H1 (cell line): ENCODE measurements around the gene IL17RA. TPM values are rescaled to one million over a fixed set of nuclear protein-coding genes. Genes with fewer than 3 reads are reported as not detected.

ENCODE experiments used
- CTCF ChIA-PET: fragments of 300-600 bp; sonication (Branson Sonifier 250); formaldehyde crosslinking; loops from one replicate; lab custom pipeline; 2021; ENCODE audit not compliant: partially characterized antibody; lab: Charles Lee
- POLR2A ChIA-PET: fragments of 300-600 bp; sonication (Branson Sonifier 250); formaldehyde crosslinking; loops from one replicate; lab custom pipeline; 2021; ENCODE audit warnings: inconsistent platforms; ENCODE audit not compliant: partially characterized antibody; lab: Charles Lee
- DNase-seq, 2 experiments: peaks; one replicate each; pipeline versions ENCODE4 v3.0.0 to v3.0.0-alpha.2; 2010 to 2022; ENCODE audit warnings: low spot score in 2 of 2, low read depth in 1 of 2, mixed read lengths in 1 of 2
- FAIRE-seq: peaks from 2 replicates; lab custom pipeline; 2011; peaks lifted over from hg19 to GRCh38; lab: Jason Lieb, UNC
- H2AFZ ChIP-seq: 2 replicates; pipeline ENCODE4 v1.8.1; 2012; ENCODE audit warnings: low read length, inconsistent platforms
- H2AK5ac ChIP-seq: 2 replicates; pipeline ENCODE4 v1.6.1; 2013; ENCODE audit warnings: low read depth, low read length
- H2BK120ac ChIP-seq: replicated peaks from 2 replicates; pipeline ENCODE3; 2013; ENCODE audit warnings: low read depth, low read length, inconsistent platforms
- H2BK12ac ChIP-seq: 2 replicates; pipeline ENCODE4 v1.6.1; 2013; ENCODE audit warnings: low read depth, low read length
- H2BK15ac ChIP-seq: 2 replicates; pipeline ENCODE4 v1.6.1; 2013; ENCODE audit warnings: low read length
- H2BK20ac ChIP-seq: 2 replicates; pipeline ENCODE4 v1.6.1; 2013; ENCODE audit warnings: low read length
- H2BK5ac ChIP-seq: 2 replicates; pipeline ENCODE4 v1.6.1; 2013; ENCODE audit warnings: low read depth, low read length
- H3K14ac ChIP-seq: 2 replicates; pipeline ENCODE4 v1.6.1; 2013; ENCODE audit warnings: inconsistent platforms; ENCODE audit not compliant: insufficient read length
- H3K18ac ChIP-seq: 2 replicates; pipeline ENCODE4 v1.6.1; 2013; ENCODE audit warnings: low read length; ENCODE audit errors: extremely low read depth
- H3K23ac ChIP-seq: 2 replicates; pipeline ENCODE4 v1.6.1; 2013; ENCODE audit warnings: inconsistent platforms; ENCODE audit not compliant: insufficient read length
- H3K23me2 ChIP-seq: 2 replicates; pipeline ENCODE4 v1.6.1; 2013; ENCODE audit warnings: low read depth, low read length
- H3K27ac ChIP-seq: 2 replicates; pipeline ENCODE4 v1.6.1; 2011; ENCODE audit warnings: low read depth, low read length, inconsistent platforms
- H3K27me3 ChIP-seq, 4 experiments: replicated peaks in 1 of 4; 1 replicate in 1 of 4; 2 replicates in 3 of 4; pipeline versions ENCODE4 v1.6.1 to v1.8.1; 2011 to 2013; ENCODE audit warnings: low read length in 3 of 4, mild to moderate bottlenecking in 3 of 4, inconsistent platforms in 2 of 4, mixed read lengths in 2 of 4, moderate library complexity in 1 of 4; ENCODE audit not compliant: control insufficient read depth in 3 of 4, insufficient read depth in 3 of 4; ENCODE audit errors: extremely low read depth in 1 of 4
- H3K36me3 ChIP-seq, 4 experiments: 2 replicates each; pipeline versions ENCODE4 v1.6.1 to v1.8.1; 2011 to 2013; ENCODE audit warnings: mild to moderate bottlenecking in 4 of 4, low read length in 3 of 4, moderate library complexity in 2 of 4, control low read depth in 1 of 4, inconsistent platforms in 1 of 4; ENCODE audit not compliant: insufficient read depth in 4 of 4, control insufficient read depth in 2 of 4
- H3K4ac ChIP-seq: replicated peaks from 2 replicates; pipeline ENCODE3; 2013; ENCODE audit warnings: low read length, low read depth, mixed read lengths, inconsistent platforms; ENCODE audit not compliant: insufficient read length
- H3K4me1 ChIP-seq, 4 experiments: replicated peaks in 1 of 4; 1 replicate in 1 of 4; 2 replicates in 3 of 4; pipeline versions ENCODE4 v1.6.1 to v1.8.1; 2011 to 2013; ENCODE audit warnings: low read length in 3 of 4, inconsistent platforms in 2 of 4, mixed read lengths in 1 of 4; ENCODE audit not compliant: insufficient read depth in 4 of 4, control insufficient read depth in 3 of 4
- H3K4me2 ChIP-seq, 2 experiments: 2 replicates each; pipeline versions ENCODE4 v1.6.1 to v1.8.1; 2011 to 2013; ENCODE audit warnings: low read depth in 2 of 2, low read length in 2 of 2, control low read depth in 1 of 2, inconsistent platforms in 1 of 2, mild to moderate bottlenecking in 1 of 2; ENCODE audit not compliant: insufficient read depth in 1 of 2
- H3K4me3 ChIP-seq, 4 experiments: fragments of 200-600, 300-600 bp in 1 of 4; sonication (generic), shearing (Covaris generic), sonication (Bioruptor Twin) in 1 of 4; 2 replicates each; pipeline versions ENCODE4 v1.5.1 to v1.8.1; 2011 to 2016; ENCODE audit warnings: low read length in 4 of 4, low read depth in 3 of 4, control low read depth in 2 of 4, inconsistent platforms in 2 of 4, mild to moderate bottlenecking in 2 of 4, mixed read lengths in 1 of 4, moderate library complexity in 1 of 4; ENCODE audit not compliant: insufficient read depth in 2 of 4; ENCODE audit errors: extremely low read depth in 1 of 4
- H3K56ac ChIP-seq: replicated peaks from 2 replicates; pipeline ENCODE3; 2013; ENCODE audit warnings: low read depth, mild to moderate bottlenecking, mixed read lengths, low read length, inconsistent platforms; ENCODE audit not compliant: insufficient read length
- H3K79me1 ChIP-seq: 2 replicates; pipeline ENCODE4 v1.6.1; 2013; ENCODE audit warnings: low read depth, low read length, control low read depth
- H3K79me2 ChIP-seq, 2 experiments: 2 replicates each; pipeline versions ENCODE4 v1.6.1 to v1.8.1; 2012 to 2013; ENCODE audit warnings: low read length in 2 of 2, mild to moderate bottlenecking in 2 of 2, inconsistent platforms in 1 of 2; ENCODE audit not compliant: insufficient read depth in 2 of 2, control insufficient read depth in 1 of 2
- H3K9ac ChIP-seq, 4 experiments: replicated peaks in 1 of 4; 1 replicate in 1 of 4; 2 replicates in 3 of 4; pipeline versions ENCODE4 v1.6.1 to v1.8.1; 2011 to 2013; ENCODE audit warnings: low read depth in 3 of 4, low read length in 3 of 4, control low read depth in 2 of 4, mild to moderate bottlenecking in 2 of 4, moderate library complexity in 2 of 4, inconsistent platforms in 1 of 4; ENCODE audit errors: extremely low read depth in 1 of 4
- H3K9me3 ChIP-seq, 2 experiments: 2 replicates each; pipeline versions ENCODE4 v1.6.1 to v1.8.1; 2012 to 2013; ENCODE audit warnings: mild to moderate bottlenecking in 2 of 2, moderate library complexity in 2 of 2, control low read depth in 1 of 2, inconsistent platforms in 1 of 2, low read depth in 1 of 2, low read length in 1 of 2, mixed read lengths in 1 of 2; ENCODE audit not compliant: insufficient read depth in 2 of 2
- H4K20me1 ChIP-seq, 2 experiments: replicated peaks in 1 of 2; 2 replicates each; pipeline versions ENCODE3 to v1.8.1; 2011 to 2013; ENCODE audit warnings: inconsistent platforms in 2 of 2, low read length in 2 of 2, mild to moderate bottlenecking in 1 of 2; ENCODE audit not compliant: insufficient read depth in 2 of 2, control insufficient read depth in 1 of 2
- H4K5ac ChIP-seq: 2 replicates; pipeline ENCODE4 v1.6.1; 2013; ENCODE audit warnings: low read length, low read depth, mixed read lengths, inconsistent platforms; ENCODE audit not compliant: insufficient read length
- H4K8ac ChIP-seq: 2 replicates; pipeline ENCODE4 v1.8.0; 2013; ENCODE audit warnings: mild to moderate bottlenecking, moderate library complexity, low read length, inconsistent platforms; ENCODE audit not compliant: insufficient read depth; ENCODE audit errors: extremely low read depth
- H4K91ac ChIP-seq: replicated peaks from 2 replicates; pipeline ENCODE3; 2013; ENCODE audit warnings: low read length, mixed read lengths, inconsistent platforms; ENCODE audit not compliant: insufficient read length
- CHD1 ChIP-seq: IDR thresholded peaks from 2 replicates; pipeline ENCODE4 v1.6.1; 2012; ENCODE audit warnings: low read depth, low read length, improper control_type of control experiment
- CREB1 ChIP-seq: IDR thresholded peaks from 2 replicates; pipeline ENCODE4 v1.6.1; 2012; ENCODE audit warnings: inconsistent platforms
- EGR1 ChIP-seq: IDR thresholded peaks from 2 replicates; pipeline ENCODE4 v1.6.1; 2011; ENCODE audit warnings: low read depth, low read length, borderline replicate concordance
- TAF7 ChIP-seq: optimal IDR thresholded peaks from 2 replicates; pipeline ENCODE3; 2011; ENCODE audit warnings: low read depth, mild to moderate bottlenecking, inconsistent platforms, low read length, moderate library complexity, borderline replicate concordance
- TCF12 ChIP-seq: IDR thresholded peaks from 2 replicates; pipeline ENCODE4 v1.6.1; 2011; ENCODE audit warnings: low read depth, mild to moderate bottlenecking, low read length
- TEAD4 ChIP-seq: IDR thresholded peaks from 2 replicates; pipeline ENCODE4 v1.6.1; 2012; ENCODE audit warnings: low read depth, low read length, inconsistent platforms, mixed read lengths
- WGBS, 2 experiments: shearing (Covaris generic) in 1 of 2; methylation state at CpG; one replicate each; pipeline versions ENCODE4 v1.1.6 to v1.1.7; 2013 to 2015; ENCODE audit warnings: low lambda C conversion rate in 2 of 2, mixed read lengths in 2 of 2, inconsistent platforms in 1 of 2, low coverage in 1 of 2, missing lambda C conversion rate in 1 of 2; ENCODE audit not compliant: insufficient replicate concordance in 2 of 2, insufficient coverage in 1 of 2, insufficient read length in 1 of 2; ENCODE audit errors: extremely low coverage in 1 of 2, missing lambda C conversion rate in 1 of 2; 5-methylcytosine and 5-hydroxymethylcytosine counted together
- polyA plus RNA-seq, 7 experiments: library from polyadenylated mRNA; depleted of rRNA in 3 of 7; stranded (reverse) in 5 of 7; unstranded in 2 of 7; fragments of >200 nt in 5 of 7; fragments of 200-250 nt in 2 of 7; gene quantifications; 1 replicate in 5 of 7; 2 replicates in 1 of 7; 4 replicates in 1 of 7; pipeline versions ENCODE4 v1.2.1 to v1.2.3, GENCODE V29; 2011 to 2013; ENCODE audit warnings: missing spikeins in 2 of 7, mixed read lengths in 2 of 7
- total RNA-seq: library from RNA; stranded (reverse); fragmentation: NEBNext Ultra II Directional; extraction: Animal tissue kit (Norgen Biotek cat#: 25700); gene quantifications from 2 replicates; pipeline ENCODE4 v1.2.1, GENCODE V29; 2021

The IL17RA gene
- total and polyA plus RNA-seq, 2 of the 8 experiments (the other 6 are each of a cell fraction or from before 2014, with no cell fraction given), result 5.6 to 9.9 TPM

DNA sequence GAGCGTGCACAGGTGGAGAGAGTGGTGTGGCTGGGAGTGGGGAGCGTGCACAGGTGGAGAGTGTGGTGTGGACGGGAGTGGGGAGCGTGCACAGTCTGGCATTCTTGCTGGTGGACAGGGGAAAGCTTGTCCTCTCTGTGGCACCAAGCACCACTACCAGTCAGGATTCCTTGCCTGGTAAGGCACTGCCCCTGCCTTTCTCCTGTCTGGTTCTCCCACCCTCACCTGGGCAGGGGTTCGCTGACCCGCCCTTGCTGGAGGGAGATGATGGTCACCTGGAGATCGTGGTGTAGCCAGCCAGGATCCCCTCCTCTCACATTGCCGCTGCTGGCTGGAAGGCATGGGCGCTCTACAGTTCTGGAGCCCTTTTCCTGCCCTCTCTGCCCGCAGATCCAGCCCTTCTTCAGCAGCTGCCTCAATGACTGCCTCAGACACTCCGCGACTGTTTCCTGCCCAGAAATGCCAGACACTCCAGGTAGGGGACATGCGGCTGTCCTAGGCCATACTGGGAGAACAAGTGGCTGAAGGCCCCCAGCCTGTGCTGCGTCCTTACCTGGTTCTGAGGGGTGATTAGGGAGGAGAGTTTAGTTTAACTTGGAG is 19.6 kb downstream of the IL17RA start:
- Histone ChIP-seq H3K23ac (no peak overlapping the region), H3K18ac (no peak overlapping the region), H3K23me2 (no peaks in the 10 kb centered on the region), H2BK120ac (no peak overlapping the region), H3K79me1 (no peaks in the 10 kb centered on the region; the same call in 1 of the 2 replicates), H3K9me3 (no peaks in the 10 kb centered on the region), H2BK12ac (no peak overlapping the region), H3K36me3 (peaks cover 0 to 11% (median 2%) of the 10 kb centered on the region in 4 experiments; a peak in 1 of 8 replicates), H2AFZ (no peak overlapping the region), H3K14ac (no peak overlapping the region), H2BK15ac (no peak overlapping the region), H3K4me2 (no peak overlapping the region), H3K9ac (no peak overlapping the region), H3K4ac (no peak overlapping the region), H2BK5ac (no peak overlapping the region), H4K91ac (no peak overlapping the region), H4K20me1 (no peaks in the 10 kb centered on the region), H3K79me2 (no peaks in the 10 kb centered on the region), H3K27ac (no peak overlapping the region), H2BK20ac (no peak overlapping the region), H3K4me3 (no peak overlapping the region), H3K4me1 (no peaks in the 10 kb centered on the region), H3K27me3 (no peaks in the 10 kb centered on the region), H4K5ac (no peak overlapping the region), H4K8ac (no peak overlapping the region), H3K56ac (no peak overlapping the region), H2AK5ac (no peak overlapping the region)
- FAIRE-seq, result no peak
- TF ChIP-seq CHD1 (no peak), TAF7 (no peak), TCF12 (no peak), TEAD4 (no peak), EGR1 (no peak), CREB1 (no peak)
- 85% methylated on average over 14 of the region's 14 CpGs; no CpG with 5 or more reads in 1 of the 2 experiments for WGBS, 2 experiments
- DNase-seq, result no peak
- ChIA-PET CTCF (interaction anchor here (0.6 to 4.2 kb wide), 2 partner anchors 8 to 440 kb away, joined by 4 to 35 read pairs; no protein-coding TSS in a partner anchor), POLR2A (no interaction called here)
